CD4-positive, alpha-beta T cell (primary cell): ENCODE measurements around the gene ABHD10. TPM values are rescaled to one million over a fixed set of nuclear protein-coding genes. Genes with fewer than 3 reads are reported as not detected.

Source experiments
- ATAC-seq: fragments of 200-7000 bp; cut with Tn5 transposase; one replicate; pipeline ENCODE4 v1.10.0; 2022; ENCODE audit warnings: mild to moderate bottlenecking; ENCODE audit not compliant: poor library complexity
- CTCF ChIA-PET: fragments of 350-600 bp; sonication (Branson Sonifier 250); formaldehyde crosslinking; loops from one replicate; lab custom pipeline; 2021; ENCODE audit warnings: antibody characterized with exemption, inconsistent platforms; lab: Charles Lee
- POLR2A ChIA-PET: fragments of 350-600 bp; sonication (Branson Sonifier 250); formaldehyde crosslinking; loops from one replicate; lab custom pipeline; 2021; ENCODE audit warnings: antibody characterized with exemption, inconsistent platforms; lab: Charles Lee
- DNase-seq, 14 experiments: peaks; one replicate each; pipeline ENCODE4 v3.0.0-alpha.2; 2013 to 2020; ENCODE audit warnings: mixed read lengths in 2 of 14
- H3K27ac ChIP-seq, 2 donors: one replicate each; pipeline versions ENCODE4 v1.5.1 to v1.7.0; 2013; ENCODE audit warnings: low read length in 2 of 2, low read depth in 1 of 2, mild to moderate bottlenecking in 1 of 2
- H3K27me3 ChIP-seq, 2 experiments: 1 replicate in 1 of 2; 2 replicates in 1 of 2; pipeline versions ENCODE4 v1.6.1 to v1.7.0; 2013; ENCODE audit warnings: low read length in 2 of 2, control low read depth in 1 of 2, mild to moderate bottlenecking in 1 of 2, moderate library complexity in 1 of 2; ENCODE audit not compliant: insufficient read depth in 2 of 2, control insufficient read depth in 1 of 2
- H3K36me3 ChIP-seq: one replicate; pipeline ENCODE4 v1.6.1; 2013; ENCODE audit warnings: low read length, control low read depth; ENCODE audit not compliant: insufficient read depth
- H3K4me1 ChIP-seq: one replicate; pipeline ENCODE4 v1.6.1; 2013; ENCODE audit warnings: low read length, control low read depth; ENCODE audit not compliant: insufficient read depth
- H3K4me3 ChIP-seq: one replicate; pipeline ENCODE4 v1.5.1; 2013; ENCODE audit warnings: mild to moderate bottlenecking, low read length, moderate library complexity
- H3K9me3 ChIP-seq, 2 experiments: 1 replicate in 1 of 2; 2 replicates in 1 of 2; pipeline versions ENCODE4 v1.6.1 to v1.7.0; 2013; ENCODE audit warnings: low read length in 2 of 2, mild to moderate bottlenecking in 2 of 2, control low read depth in 1 of 2, moderate library complexity in 1 of 2; ENCODE audit not compliant: control insufficient read depth in 1 of 2, insufficient read depth in 1 of 2
- H3K27ac Mint-ChIP-seq: one replicate; pipeline ENCODE4 v1.8.0; 2020; ENCODE audit warnings: mixed read lengths
- H3K27me3 Mint-ChIP-seq: one replicate; pipeline ENCODE4 v1.8.0; 2021; ENCODE audit warnings: mixed read lengths
- H3K36me3 Mint-ChIP-seq: one replicate; pipeline ENCODE4 v1.8.0; 2021; ENCODE audit warnings: low read depth, mixed read lengths
- H3K4me1 Mint-ChIP-seq: one replicate; pipeline ENCODE4 v1.8.0; 2021; ENCODE audit warnings: low read depth, mixed read lengths
- H3K4me3 Mint-ChIP-seq: one replicate; pipeline ENCODE4 v1.8.0; 2020; ENCODE audit warnings: mild to moderate bottlenecking, mixed read lengths
- H3K9me3 Mint-ChIP-seq: one replicate; pipeline ENCODE4 v1.8.0; 2020; ENCODE audit warnings: mixed read lengths
- intact Hi-C, 2 experiments: fragments of 100-400 bp; cut with DNase I in 1 of 2; cut with micrococcal nuclease in 1 of 2; formaldehyde crosslinking; loops; one replicate each; pipeline versions ENCODE4 v1.15.1 to v1.9.0; 2023 to 2025; cut with DNase I, micrococcal nuclease
- total RNA-seq, 174 experiments: library from RNA in 2 of 174; stranded (reverse) in 2 of 174; gene quantifications; one replicate each; pipeline ENCODE4 v1.2.3 and lab custom pipeline; 2021 to 2026
- TF ChIP-seq, protein P1 (sequence below): fragments of 200-600 bp; IDR thresholded peaks from one replicate; pipeline ENCODE4 v1.8.0; 2022; ENCODE audit warnings: antibody characterized with exemption, mild to moderate bottlenecking

ABHD10 gene
- total RNA-seq, 2 experiments from 2014 or later: 28.2 to 32.5 TPM

DNA sequence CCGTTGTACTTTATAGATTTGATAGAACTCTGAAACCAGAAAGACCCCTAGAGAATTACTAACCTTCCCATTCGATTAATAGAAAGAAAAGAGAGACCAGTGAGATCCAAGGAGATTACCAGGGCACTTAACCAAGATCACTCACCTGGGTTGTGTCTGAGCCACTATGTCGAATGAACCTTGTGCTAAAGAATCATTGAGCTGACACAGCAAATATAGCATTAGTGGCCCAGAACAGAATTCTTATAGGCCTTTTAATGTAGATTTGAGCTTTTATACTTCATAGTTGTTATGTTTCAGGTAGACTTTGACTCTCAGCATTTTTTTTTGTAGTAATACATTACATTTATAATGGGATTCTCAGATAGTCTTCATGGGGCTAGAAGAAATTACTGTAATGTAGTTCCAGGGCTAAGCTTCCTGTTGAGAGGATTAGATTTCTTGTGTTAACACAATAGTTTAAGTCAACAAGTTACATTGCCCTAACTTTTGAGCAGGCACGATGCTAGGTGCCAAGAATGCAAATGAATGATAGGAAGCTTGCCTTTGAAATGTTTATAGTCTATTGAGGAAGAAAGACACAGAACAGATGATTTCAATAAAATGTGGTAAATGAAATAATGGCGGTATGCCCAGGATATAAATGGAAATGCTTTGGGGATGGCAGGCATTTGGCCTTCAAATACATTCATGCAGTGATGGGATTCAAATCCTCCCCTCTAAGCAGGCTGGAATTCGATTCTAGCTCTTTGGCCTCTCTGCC is 24.4 kb upstream of the ABHD10 start:
- no peak overlapping the region for H3K4me3 Mint-ChIP-seq
- TF ChIP-seq, protein P1, sequence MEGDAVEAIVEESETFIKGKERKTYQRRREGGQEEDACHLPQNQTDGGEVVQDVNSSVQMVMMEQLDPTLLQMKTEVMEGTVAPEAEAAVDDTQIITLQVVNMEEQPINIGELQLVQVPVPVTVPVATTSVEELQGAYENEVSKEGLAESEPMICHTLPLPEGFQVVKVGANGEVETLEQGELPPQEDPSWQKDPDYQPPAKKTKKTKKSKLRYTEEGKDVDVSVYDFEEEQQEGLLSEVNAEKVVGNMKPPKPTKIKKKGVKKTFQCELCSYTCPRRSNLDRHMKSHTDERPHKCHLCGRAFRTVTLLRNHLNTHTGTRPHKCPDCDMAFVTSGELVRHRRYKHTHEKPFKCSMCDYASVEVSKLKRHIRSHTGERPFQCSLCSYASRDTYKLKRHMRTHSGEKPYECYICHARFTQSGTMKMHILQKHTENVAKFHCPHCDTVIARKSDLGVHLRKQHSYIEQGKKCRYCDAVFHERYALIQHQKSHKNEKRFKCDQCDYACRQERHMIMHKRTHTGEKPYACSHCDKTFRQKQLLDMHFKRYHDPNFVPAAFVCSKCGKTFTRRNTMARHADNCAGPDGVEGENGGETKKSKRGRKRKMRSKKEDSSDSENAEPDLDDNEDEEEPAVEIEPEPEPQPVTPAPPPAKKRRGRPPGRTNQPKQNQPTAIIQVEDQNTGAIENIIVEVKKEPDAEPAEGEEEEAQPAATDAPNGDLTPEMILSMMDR: no peak
- Histone ChIP-seq H3K27me3 (no peaks in the 10 kb centered on the region), H3K9me3 (no peaks in the 10 kb centered on the region), H3K4me1 (no peaks in the 10 kb centered on the region), H3K36me3 (no peaks in the 10 kb centered on the region), H3K27ac (no peak overlapping the region), H3K4me3 (no peak overlapping the region)
- intact Hi-C loops: no loop called here
- ChIA-PET POLR2A (no interaction called here), CTCF (interaction anchor here (1.0 to 2.0 kb wide), 2 partner anchors 13 to 59 kb away, joined by 3 to 7 read pairs; no protein-coding TSS in a partner anchor)
- no peak overlapping the region for H3K27ac Mint-ChIP-seq
- ATAC-seq (no peak), DNase-seq (no peak)
- H3K4me1 Mint-ChIP-seq: no peaks in the 10 kb centered on the region
- H3K27me3 Mint-ChIP-seq: no peaks in the 10 kb centered on the region
- no peaks in the 10 kb centered on the region for H3K36me3 Mint-ChIP-seq
- no peaks in the 10 kb centered on the region for H3K9me3 Mint-ChIP-seq

DNA sequence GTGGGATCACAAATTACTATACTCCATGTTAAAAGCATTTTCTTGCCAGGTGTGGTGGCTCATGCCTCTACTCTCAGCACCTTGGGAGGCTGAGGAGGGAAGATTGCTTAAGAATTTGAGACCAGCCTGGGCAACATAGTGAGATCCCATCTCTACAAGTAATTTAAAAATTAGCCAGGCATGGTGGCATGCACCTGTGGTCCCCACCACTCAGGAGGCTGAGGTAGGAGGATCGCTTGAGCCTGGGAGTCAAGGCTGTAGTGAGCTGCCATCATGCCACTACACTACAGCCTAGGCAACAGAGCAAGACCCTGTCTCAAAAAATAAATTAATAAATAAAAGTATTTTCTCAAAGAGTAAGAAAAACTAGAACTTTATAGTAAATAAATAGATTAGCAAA is 22.9 kb upstream of the ABHD10 start:
- no peak overlapping the region for H3K4me3 ChIP-seq
- ChIA-PET POLR2A (no interaction called here), CTCF (no interaction called here)
- TF ChIP-seq, protein P1: no peak
- no peaks in the 10 kb centered on the region for H3K9me3 ChIP-seq
- H3K27me3 ChIP-seq: no peaks in the 10 kb centered on the region
- H3K27me3 Mint-ChIP-seq: no peaks in the 10 kb centered on the region
- H3K27ac Mint-ChIP-seq: no peak overlapping the region
- intact Hi-C loops: no loop called here
- ATAC-seq (no peak), DNase-seq (no peak)
- no peaks in the 10 kb centered on the region for H3K36me3 ChIP-seq
- no peaks in the 10 kb centered on the region for H3K4me1 ChIP-seq
- H3K36me3 Mint-ChIP-seq: no peaks in the 10 kb centered on the region
- H3K4me1 Mint-ChIP-seq: no peaks in the 10 kb centered on the region
- H3K4me3 Mint-ChIP-seq: no peak overlapping the region
- no peaks in the 10 kb centered on the region for H3K9me3 Mint-ChIP-seq
- H3K27ac ChIP-seq: no peak overlapping the region

DNA sequence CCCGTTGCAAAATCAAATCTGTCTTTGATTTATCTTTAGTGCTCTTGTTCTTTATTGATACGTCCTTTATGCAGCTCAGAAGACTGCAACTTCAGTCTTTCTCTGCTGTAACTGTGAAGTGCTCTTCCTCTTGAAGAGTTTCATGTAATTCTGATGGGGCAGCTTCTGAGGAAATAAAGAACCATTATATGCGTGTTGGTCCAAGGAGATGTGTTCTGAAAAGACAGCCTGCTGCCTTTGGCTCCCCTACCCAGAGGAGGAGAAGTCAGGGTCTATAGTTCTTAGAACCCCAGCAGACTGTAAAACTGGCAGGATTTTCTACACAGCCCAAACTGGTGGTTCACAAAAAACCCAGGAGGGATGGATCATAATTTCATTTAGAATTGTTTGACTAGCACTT is 22.4 kb upstream of the ABHD10 start:
- H3K27me3 Mint-ChIP-seq: no peaks in the 10 kb centered on the region
- Histone ChIP-seq H3K4me1 (no peaks in the 10 kb centered on the region), H3K4me3 (no peak overlapping the region), H3K27ac (no peak overlapping the region), H3K36me3 (no peaks in the 10 kb centered on the region), H3K27me3 (no peaks in the 10 kb centered on the region), H3K9me3 (no peaks in the 10 kb centered on the region)
- no peaks in the 10 kb centered on the region for H3K36me3 Mint-ChIP-seq
- intact Hi-C loops: no loop called here
- no peak overlapping the region for H3K27ac Mint-ChIP-seq
- CTCF ChIA-PET: no interaction called here
- H3K4me1 Mint-ChIP-seq: no peaks in the 10 kb centered on the region
- no peaks in the 10 kb centered on the region for H3K9me3 Mint-ChIP-seq
- no peak for DNase-seq
- POLR2A ChIA-PET: no interaction called here
- no peak for ATAC-seq
- TF ChIP-seq, protein P1: no peak
- H3K4me3 Mint-ChIP-seq: no peak overlapping the region
